ENCODE measurements around the gene ATG101. TPM values are rescaled to one million over a fixed set of nuclear protein-coding genes. Genes with fewer than 3 reads are reported as not detected.

The ATG101 gene
- total and polyA plus RNA-seq, 2 of the 13 experiments (the other 11 are each of a cell fraction or from before 2014, with no cell fraction given) = 58.2 to 67.7 TPM

GRCh38 chr12:52061470-52062166 is 8.2 kb upstream of the ATG101 start (continued):
- TF ChIP-seq ZNF142 (CRISPR knock-in tag; IDR thresholded peaks at IDR 0.05) = no peak
- 0 out of 2 replicates have a peak, but pooled peaks have one; percentile 13 for TF ChIP-seq ZBTB7A (CRISPR knock-in tag; IDR thresholded peaks at IDR 0.05)
- peak; percentile 73; the same call in 1 of the 2 replicates for TF ChIP-seq ZNF687 (CRISPR knock-in tag; IDR thresholded peaks at IDR 0.05)
- TF ChIP-seq ZNF7 (CRISPR knock-in tag; IDR thresholded peaks at IDR 0.05) = no peak
- TF ChIP-seq ATF2 (CRISPR knock-in tag; IDR thresholded peaks at IDR 0.05) = no peak
- 0 out of 3 replicates have a peak, but pooled peaks have one; percentile 10 for TF ChIP-seq MXI1 (IDR thresholded peaks at IDR 0.05; ENCODE audit: borderline replicate concordance, low read depth, low read length)
- TF ChIP-seq PCBP1 (IDR thresholded peaks at IDR 0.05; ENCODE audit: borderline replicate concordance, low read depth, low read length) = 0 out of 2 replicates have a peak, but pooled peaks have one; percentile 48
- 0 out of 2 replicates have a peak, but pooled peaks have one; percentile 7 for TF ChIP-seq BHLHE40 (IDR thresholded peaks at IDR 0.05; ENCODE audit: low read length)
- 0 out of 2 replicates have a peak, but pooled peaks have one; percentile 5 for TF ChIP-seq BCL6 (CRISPR knock-in tag; IDR thresholded peaks at IDR 0.05)
- TF ChIP-seq PATZ1 (CRISPR knock-in tag; IDR thresholded peaks at IDR 0.05) = peak; percentile 93
- peak; percentile 34; the same call in 1 of the 2 replicates for TF ChIP-seq TBX2 (CRISPR knock-in tag; IDR thresholded peaks at IDR 0.05; ENCODE audit: borderline replicate concordance)
- TF ChIP-seq ZNF629 (CRISPR knock-in tag; conservative IDR thresholded peaks at IDR 0.05) = peak; percentile 70
- TF ChIP-seq HOXA3 (CRISPR knock-in tag; IDR thresholded peaks at IDR 0.05) = peak; percentile 80
- TF ChIP-seq FOXA1 (IDR thresholded peaks at IDR 0.05) = no peak
- peak; percentile 24; the same call in 1 of the 2 replicates for TF ChIP-seq FOXA1 (CRISPR knock-in tag; IDR thresholded peaks at IDR 0.05)

Data from HepG2 (cell line).